ENCODE data around the gene DUSP28. TPM values are rescaled to one million over a fixed set of nuclear protein-coding genes. Genes with fewer than 3 reads are reported as not detected.

DUSP28 gene
- total and polyA plus RNA-seq, 10 of the 15 experiments (the other 5 are each of a cell fraction or from before 2014, with no cell fraction given), result 2.5 to 12.5 (median 6.4) TPM

- TF ChIP-seq TCF3 (IDR thresholded peaks at IDR 0.05; ENCODE audit: borderline replicate concordance, insufficient read depth, low read depth, low read length) (no peak), GATAD2B (conservative IDR thresholded peaks at IDR 0.05; ENCODE audit: low read depth) (no peak), ZNF622 (IDR thresholded peaks at IDR 0.05) (no peak), ZBTB40 (IDR thresholded peaks at IDR 0.05; ENCODE audit: borderline replicate concordance) (no peak; the same call in 1 of the 2 replicates), PAX5 (IDR thresholded peaks at IDR 0.05; ENCODE audit: borderline replicate concordance, low read depth, low read length) (no peak), MTA2 (IDR thresholded peaks at IDR 0.05; ENCODE audit: low read depth) (no peak), MEF2A (IDR thresholded peaks at IDR 0.05; ENCODE audit: insufficient read depth, low read depth, low read length) (peak; percentile 75), PAX8 (IDR thresholded peaks at IDR 0.05) (no peak), HDGF (IDR thresholded peaks at IDR 0.05) (no peak), IKZF2 (IDR thresholded peaks at IDR 0.05) (peak in 1 of 2 experiments; percentile 59; a peak in 1 of 4 replicates), MYC (IDR thresholded peaks at IDR 0.05; ENCODE audit: insufficient read depth, insufficient read length, insufficient replicate concordance, low read length, severe bottlenecking) (no peak), BCLAF1 (IDR thresholded peaks at IDR 0.05) (no peak), NBN (IDR thresholded peaks at IDR 0.05) (no peak; the same call in 1 of the 2 replicates), TCF12 (IDR thresholded peaks at IDR 0.05; ENCODE audit: low read depth, low read length) (no peak), NFYB (IDR thresholded peaks at IDR 0.05; ENCODE audit: insufficient read depth, low read depth, low read length) (no peak; the same call in 1 of the 2 replicates), RAD51 (IDR thresholded peaks at IDR 0.05) (peak; percentile 63), NR2C2 (IDR thresholded peaks at IDR 0.05; ENCODE audit: borderline replicate concordance, control insufficient read depth, insufficient read length, low read depth) (no peak), CHD2 (IDR thresholded peaks at IDR 0.05; ENCODE audit: borderline replicate concordance, low read depth, low read length) (peak; percentile 10; the same call in 1 of the 2 replicates)
- TF ChIP-seq, protein P1, sequence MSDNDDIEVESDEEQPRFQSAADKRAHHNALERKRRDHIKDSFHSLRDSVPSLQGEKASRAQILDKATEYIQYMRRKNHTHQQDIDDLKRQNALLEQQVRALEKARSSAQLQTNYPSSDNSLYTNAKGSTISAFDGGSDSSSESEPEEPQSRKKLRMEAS (IDR thresholded peaks at IDR 0.05; ENCODE audit: low read depth, low read length), result peak; percentile 50; the same call in 1 of the 2 replicates
- TF ChIP-seq, protein P2, sequence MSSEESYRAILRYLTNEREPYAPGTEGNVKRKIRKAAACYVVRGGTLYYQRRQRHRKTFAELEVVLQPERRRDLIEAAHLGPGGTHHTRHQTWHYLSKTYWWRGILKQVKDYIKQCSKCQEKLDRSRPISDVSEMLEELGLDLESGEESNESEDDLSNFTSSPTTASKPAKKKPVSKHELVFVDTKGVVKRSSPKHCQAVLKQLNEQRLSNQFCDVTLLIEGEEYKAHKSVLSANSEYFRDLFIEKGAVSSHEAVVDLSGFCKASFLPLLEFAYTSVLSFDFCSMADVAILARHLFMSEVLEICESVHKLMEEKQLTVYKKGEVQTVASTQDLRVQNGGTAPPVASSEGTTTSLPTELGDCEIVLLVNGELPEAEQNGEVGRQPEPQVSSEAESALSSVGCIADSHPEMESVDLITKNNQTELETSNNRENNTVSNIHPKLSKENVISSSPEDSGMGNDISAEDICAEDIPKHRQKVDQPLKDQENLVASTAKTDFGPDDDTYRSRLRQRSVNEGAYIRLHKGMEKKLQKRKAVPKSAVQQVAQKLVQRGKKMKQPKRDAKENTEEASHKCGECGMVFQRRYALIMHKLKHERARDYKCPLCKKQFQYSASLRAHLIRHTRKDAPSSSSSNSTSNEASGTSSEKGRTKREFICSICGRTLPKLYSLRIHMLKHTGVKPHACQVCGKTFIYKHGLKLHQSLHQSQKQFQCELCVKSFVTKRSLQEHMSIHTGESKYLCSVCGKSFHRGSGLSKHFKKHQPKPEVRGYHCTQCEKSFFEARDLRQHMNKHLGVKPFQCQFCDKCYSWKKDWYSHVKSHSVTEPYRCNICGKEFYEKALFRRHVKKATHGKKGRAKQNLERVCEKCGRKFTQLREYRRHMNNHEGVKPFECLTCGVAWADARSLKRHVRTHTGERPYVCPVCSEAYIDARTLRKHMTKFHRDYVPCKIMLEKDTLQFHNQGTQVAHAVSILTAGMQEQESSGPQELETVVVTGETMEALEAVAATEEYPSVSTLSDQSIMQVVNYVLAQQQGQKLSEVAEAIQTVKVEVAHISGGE (CRISPR knock-in tag; IDR thresholded peaks at IDR 0.05), result no peak
These were observed 1.3 kb downstream of the DUSP28 start (continued) for GRCh38 chr2:240561325-240561971.
